Activated CD8-positive, alpha-beta T cell treated with anti-CD3 and anti-CD28 coated beads for 36 hours (primary cell): ENCODE results near the gene ZNF341. TPM values are rescaled to one million over a fixed set of nuclear protein-coding genes. Genes with fewer than 3 reads are reported as not detected.

Source experiments
- ATAC-seq: fragments of 200-7000 bp; cut with Tn5 transposase; one replicate; pipeline ENCODE4 v1.10.0; 2021; ENCODE audit warnings: mild to moderate bottlenecking, moderate library complexity
- CTCF ChIA-PET: fragments of 350-600 bp; sonication (Branson Sonifier 250); formaldehyde crosslinking; loops from one replicate; lab custom pipeline; 2021; ENCODE audit warnings: antibody characterized with exemption; lab: Charles Lee
- POLR2A ChIA-PET: fragments of 350-600 bp; sonication (Branson Sonifier 250); formaldehyde crosslinking; loops from one replicate; lab custom pipeline; 2021; ENCODE audit warnings: antibody characterized with exemption; lab: Charles Lee
- DNase-seq: peaks from one replicate; pipeline ENCODE4 v3.0.0-alpha.2; 2020
- H3K27ac Mint-ChIP-seq: one replicate; pipeline ENCODE4 v1.8.0; 2021; ENCODE audit warnings: mild to moderate bottlenecking, mixed read lengths
- H3K27me3 Mint-ChIP-seq: one replicate; pipeline ENCODE4 v1.8.0; 2021; ENCODE audit warnings: mixed read lengths
- H3K36me3 Mint-ChIP-seq: one replicate; pipeline ENCODE4 v1.8.0; 2021; ENCODE audit warnings: low read depth, mixed read lengths
- H3K4me1 Mint-ChIP-seq: one replicate; pipeline ENCODE4 v1.8.0; 2021; ENCODE audit warnings: low read depth, mixed read lengths
- H3K4me3 Mint-ChIP-seq: one replicate; pipeline ENCODE4 v1.8.0; 2021; ENCODE audit warnings: mild to moderate bottlenecking, moderate library complexity, mixed read lengths
- H3K9me3 Mint-ChIP-seq: one replicate; pipeline ENCODE4 v1.8.0; 2021; ENCODE audit warnings: mixed read lengths
- intact Hi-C: fragments of 100-400 bp; cut with micrococcal nuclease; formaldehyde crosslinking; loops from one replicate; pipeline ENCODE4 v1.10.0; 2022
- total RNA-seq, 2 experiments: library from RNA; stranded (reverse); gene quantifications; one replicate each; pipeline ENCODE4 v1.2.3, GENCODE V29; 2021
- TF ChIP-seq, protein P1 (sequence below): fragments of 200-600 bp; IDR thresholded peaks from one replicate; pipeline ENCODE4 v1.8.0; 2022; ENCODE audit warnings: antibody characterized with exemption, mild to moderate bottlenecking

Gene ZNF341
- total RNA-seq, 2 experiments from 2014 or later = 4.3 to 5.0 TPM

GRCh38 chr20:33707668-33708067 lies 24.1 kb upstream of the ZNF341 start:
- Mint-ChIP-seq H3K27me3 (no peaks in the 10 kb centered on the region), H3K4me3 (no peak overlapping the region), H3K9me3 (no peaks in the 10 kb centered on the region), H3K4me1 (peaks cover 16% of the 10 kb centered on the region), H3K27ac (no peak overlapping the region), H3K36me3 (peaks cover 13% of the 10 kb centered on the region)
- ChIA-PET POLR2A (no interaction called here), CTCF (no interaction called here)
- intact Hi-C loops = no loop called here
- no peak for DNase-seq
- no peak for ATAC-seq
- TF ChIP-seq, protein P1, sequence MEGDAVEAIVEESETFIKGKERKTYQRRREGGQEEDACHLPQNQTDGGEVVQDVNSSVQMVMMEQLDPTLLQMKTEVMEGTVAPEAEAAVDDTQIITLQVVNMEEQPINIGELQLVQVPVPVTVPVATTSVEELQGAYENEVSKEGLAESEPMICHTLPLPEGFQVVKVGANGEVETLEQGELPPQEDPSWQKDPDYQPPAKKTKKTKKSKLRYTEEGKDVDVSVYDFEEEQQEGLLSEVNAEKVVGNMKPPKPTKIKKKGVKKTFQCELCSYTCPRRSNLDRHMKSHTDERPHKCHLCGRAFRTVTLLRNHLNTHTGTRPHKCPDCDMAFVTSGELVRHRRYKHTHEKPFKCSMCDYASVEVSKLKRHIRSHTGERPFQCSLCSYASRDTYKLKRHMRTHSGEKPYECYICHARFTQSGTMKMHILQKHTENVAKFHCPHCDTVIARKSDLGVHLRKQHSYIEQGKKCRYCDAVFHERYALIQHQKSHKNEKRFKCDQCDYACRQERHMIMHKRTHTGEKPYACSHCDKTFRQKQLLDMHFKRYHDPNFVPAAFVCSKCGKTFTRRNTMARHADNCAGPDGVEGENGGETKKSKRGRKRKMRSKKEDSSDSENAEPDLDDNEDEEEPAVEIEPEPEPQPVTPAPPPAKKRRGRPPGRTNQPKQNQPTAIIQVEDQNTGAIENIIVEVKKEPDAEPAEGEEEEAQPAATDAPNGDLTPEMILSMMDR = no peak

DNA sequence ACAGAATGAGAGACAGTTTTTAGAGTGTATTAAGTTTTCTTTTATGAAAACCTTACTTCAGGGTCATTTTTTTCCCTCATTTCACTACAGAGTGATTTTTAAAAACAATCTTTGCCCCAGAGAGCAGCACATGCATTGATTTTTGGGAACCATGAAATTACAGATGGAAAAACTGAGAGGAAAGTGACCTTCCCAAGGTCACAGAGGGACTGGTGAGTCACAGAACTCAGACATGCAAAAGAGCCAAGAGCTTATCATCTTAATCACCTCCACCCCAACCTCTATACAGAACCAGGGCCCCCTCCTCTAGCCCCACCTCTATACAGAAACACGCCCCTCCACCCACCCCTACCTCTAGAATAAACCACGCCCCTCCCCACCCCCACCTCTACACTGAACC lies 22.4 kb upstream of the ZNF341 start:
- H3K4me3 Mint-ChIP-seq = no peak overlapping the region
- intact Hi-C loops = no loop called here
- peaks cover 13% of the 10 kb centered on the region for H3K36me3 Mint-ChIP-seq
- H3K9me3 Mint-ChIP-seq = no peaks in the 10 kb centered on the region
- no peak overlapping the region for H3K27ac Mint-ChIP-seq
- POLR2A ChIA-PET = no interaction called here
- TF ChIP-seq, protein P1 = no peak
- peak; percentile 19 for DNase-seq
- H3K27me3 Mint-ChIP-seq = no peaks in the 10 kb centered on the region
- CTCF ChIA-PET = interaction anchor here (0.7 kb wide), 1 partner anchor 23 kb away, joined by 3 read pairs; no protein-coding TSS in a partner anchor
- peak; percentile 62 for ATAC-seq
- peaks cover 16% of the 10 kb centered on the region for H3K4me1 Mint-ChIP-seq

GRCh38 chr20:33709905-33710541 lies 21.8 kb upstream of the ZNF341 start:
- H3K36me3 Mint-ChIP-seq = peaks cover 13% of the 10 kb centered on the region

GRCh38 chr20:33710681-33711445 lies 20.9 kb upstream of the ZNF341 start:
- no peak for ATAC-seq
- H3K9me3 Mint-ChIP-seq = no peaks in the 10 kb centered on the region
- no peak overlapping the region for H3K27ac Mint-ChIP-seq
- POLR2A ChIA-PET = no interaction called here
- TF ChIP-seq, protein P1 = no peak
- DNase-seq = no peak
- H3K4me3 Mint-ChIP-seq = no peak overlapping the region
- CTCF ChIA-PET = interaction anchor here (0.9 kb wide), 1 partner anchor 152 kb away, joined by 3 read pairs; no protein-coding TSS in a partner anchor
- H3K4me1 Mint-ChIP-seq = peaks cover 16% of the 10 kb centered on the region
- no peaks in the 10 kb centered on the region for H3K27me3 Mint-ChIP-seq
- H3K36me3 Mint-ChIP-seq = peaks cover 13% of the 10 kb centered on the region
- intact Hi-C loops = no loop called here

More at GRCh38 chr20:33709905-33710541, 21.8 kb upstream of the ZNF341 start:
- H3K27ac Mint-ChIP-seq = no peak overlapping the region
- H3K4me1 Mint-ChIP-seq = peaks cover 16% of the 10 kb centered on the region
- H3K4me3 Mint-ChIP-seq = no peak overlapping the region
- intact Hi-C loops = no loop called here
- no peak for DNase-seq
- ATAC-seq = peak; percentile 30
- no peaks in the 10 kb centered on the region for H3K9me3 Mint-ChIP-seq
- ChIA-PET CTCF (interaction anchor here (0.9 kb wide), 1 partner anchor 151 kb away, joined by 3 read pairs; no protein-coding TSS in a partner anchor), POLR2A (no interaction called here)
- TF ChIP-seq, protein P1 = no peak
- H3K27me3 Mint-ChIP-seq = no peaks in the 10 kb centered on the region

DNA sequence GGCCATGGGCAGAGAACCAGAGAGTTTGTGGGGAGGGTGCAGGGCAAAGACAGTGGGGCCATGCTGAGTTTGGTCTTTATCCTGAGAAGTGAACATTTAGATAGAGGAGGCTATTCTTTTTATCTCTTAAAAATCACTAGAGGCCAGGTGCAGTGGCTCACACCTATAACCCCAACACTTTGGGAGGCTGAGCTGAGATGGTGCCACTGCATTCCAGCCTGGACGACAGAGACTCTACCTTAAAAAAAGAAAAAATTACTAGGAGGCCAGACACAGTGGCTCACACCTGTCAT lies 20.4 kb upstream of the ZNF341 start:
- TF ChIP-seq, protein P1 = no peak
- intact Hi-C loops = no loop called here
- POLR2A ChIA-PET = no interaction called here
- CTCF ChIA-PET = no interaction called here
- H3K36me3 Mint-ChIP-seq = peaks cover 13% of the 10 kb centered on the region
- H3K9me3 Mint-ChIP-seq = no peaks in the 10 kb centered on the region
- no peaks in the 10 kb centered on the region for H3K27me3 Mint-ChIP-seq
- no peak overlapping the region for H3K4me3 Mint-ChIP-seq
- no peak overlapping the region for H3K27ac Mint-ChIP-seq
- H3K4me1 Mint-ChIP-seq = peaks cover 16% of the 10 kb centered on the region
- no peak for DNase-seq
- ATAC-seq = no peak
